ENCODE data around the gene GZMA.
"Not testable (repeated sequence)": the region's sequence is repeated elsewhere in the genome, so short reads cannot be mapped to it uniquely, and the experiment has no call there.

Gene GZMA

GRCh38 chr5:55066277-55066676, 36.2 kb upstream of the GZMA start:
- CTCF ChIA-PET, result interaction anchor here (1.5 kb wide), 1 partner anchor 9 kb away, joined by 6 read pairs; no protein-coding TSS in a partner anchor
- Histone ChIP-seq H3K27ac (ENCODE audit: insufficient read depth in 1 of 2, low read depth in 1 of 2, low read length in 2 of 2, poor library complexity in 1 of 2, severe bottlenecking in 2 of 2) (no peak overlapping the region), H3K27me3 (replicated peaks in 2 of 5; ENCODE audit: control insufficient read depth in 4 of 5, insufficient read depth in 5 of 5, low read length in 4 of 5) (no peaks in the 10 kb centered on the region), H3K4me3 (ENCODE audit: control insufficient read depth in 1 of 7, extremely low read depth in 1 of 7, insufficient read depth in 4 of 7, low read depth in 2 of 7, low read length in 6 of 7) (no peak overlapping the region), H3K9me3 (ENCODE audit: control extremely low read depth in 1 of 5, control insufficient read depth in 4 of 5, insufficient read depth in 2 of 5, low read depth in 1 of 5, low read length in 4 of 5) (peaks cover 0 to 6% (median 0%) of the 10 kb centered on the region in 5 experiments), H3K4me1 (ENCODE audit: control extremely low read depth in 1 of 4, control insufficient read depth in 4 of 4, insufficient read depth in 4 of 4, low read length in 3 of 4) (peaks cover 3 to 25% (median 18%) of the 10 kb centered on the region in 4 experiments), H3K36me3 (ENCODE audit: control insufficient read depth in 4 of 4, insufficient read depth in 4 of 4, low read length in 3 of 4) (no peaks in the 10 kb centered on the region)
- WGBS (ENCODE audit: insufficient coverage), result 100% methylated on average over 3 of the region's 3 CpGs
- POLR2A ChIA-PET, result no interaction called here
- DNase-seq, result no peak

GRCh38 chr5:55070968-55071367, 31.5 kb upstream of the GZMA start:
- no CpG with 5 or more reads among the region's 1 CpG for WGBS (ENCODE audit: insufficient coverage)
- Histone ChIP-seq H3K4me3 (ENCODE audit: control insufficient read depth in 1 of 7, extremely low read depth in 1 of 7, insufficient read depth in 4 of 7, low read depth in 2 of 7, low read length in 6 of 7) (no peak overlapping the region), H3K36me3 (ENCODE audit: control insufficient read depth in 4 of 4, insufficient read depth in 4 of 4, low read length in 3 of 4) (no peaks in the 10 kb centered on the region), H3K9me3 (ENCODE audit: control extremely low read depth in 1 of 5, control insufficient read depth in 4 of 5, insufficient read depth in 2 of 5, low read depth in 1 of 5, low read length in 4 of 5) (no peaks in the 10 kb centered on the region), H3K4me1 (ENCODE audit: control extremely low read depth in 1 of 4, control insufficient read depth in 4 of 4, insufficient read depth in 4 of 4, low read length in 3 of 4) (peaks cover 8 to 31% (median 19%) of the 10 kb centered on the region in 4 experiments), H3K27ac (ENCODE audit: insufficient read depth in 1 of 2, low read depth in 1 of 2, low read length in 2 of 2, poor library complexity in 1 of 2, severe bottlenecking in 2 of 2) (no peak overlapping the region), H3K27me3 (replicated peaks in 2 of 5; ENCODE audit: control insufficient read depth in 4 of 5, insufficient read depth in 5 of 5, low read length in 4 of 5) (no peaks in the 10 kb centered on the region)
- CTCF ChIA-PET, result interaction anchor here (0.6 to 2.5 kb wide), 2 partner anchors 79 to 127 kb away, joined by 3 to 7 read pairs; no protein-coding TSS in a partner anchor
- POLR2A ChIA-PET, result no interaction called here
- DNase-seq, result no peak

DNA sequence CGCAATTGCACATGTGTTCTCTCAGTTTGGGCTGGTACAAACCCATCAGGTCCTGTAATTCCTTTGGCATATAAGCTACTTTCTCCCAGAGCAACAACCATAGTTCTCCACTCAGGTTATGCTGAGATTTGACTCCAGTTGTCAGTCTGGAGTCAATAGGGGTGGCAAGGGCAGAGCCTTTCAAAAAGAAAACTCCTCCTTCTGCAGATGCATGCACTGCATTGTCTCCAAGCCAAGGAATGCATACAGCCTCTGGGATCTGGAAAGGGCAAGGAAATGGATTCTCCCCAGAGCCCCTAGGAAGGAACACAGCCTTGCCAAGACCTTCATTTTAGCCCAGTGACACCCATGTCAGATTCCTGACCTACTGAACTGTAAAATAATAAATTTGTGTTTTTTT, 31.0 kb upstream of the GZMA start:
- ChIA-PET POLR2A (no interaction called here), CTCF (interaction anchor here (0.6 kb wide), 1 partner anchor 79 kb away, joined by 3 read pairs; no protein-coding TSS in a partner anchor)
- WGBS (ENCODE audit: insufficient coverage), result 100% methylated on average over 1 of the region's 1 CpG
- Histone ChIP-seq H3K4me1 (ENCODE audit: control extremely low read depth in 1 of 4, control insufficient read depth in 4 of 4, insufficient read depth in 4 of 4, low read length in 3 of 4) (peaks cover 5 to 27% (median 17%) of the 10 kb centered on the region in 4 experiments), H3K36me3 (ENCODE audit: control insufficient read depth in 4 of 4, insufficient read depth in 4 of 4, low read length in 3 of 4) (no peaks in the 10 kb centered on the region), H3K4me3 (ENCODE audit: control insufficient read depth in 1 of 7, extremely low read depth in 1 of 7, insufficient read depth in 4 of 7, low read depth in 2 of 7, low read length in 6 of 7) (no peak overlapping the region), H3K27me3 (replicated peaks in 2 of 5; ENCODE audit: control insufficient read depth in 4 of 5, insufficient read depth in 5 of 5, low read length in 4 of 5) (no peaks in the 10 kb centered on the region), H3K9me3 (ENCODE audit: control extremely low read depth in 1 of 5, control insufficient read depth in 4 of 5, insufficient read depth in 2 of 5, low read depth in 1 of 5, low read length in 4 of 5) (no peaks in the 10 kb centered on the region), H3K27ac (ENCODE audit: insufficient read depth in 1 of 2, low read depth in 1 of 2, low read length in 2 of 2, poor library complexity in 1 of 2, severe bottlenecking in 2 of 2) (no peak overlapping the region)
- DNase-seq, result no peak

GRCh38 chr5:55072666-55073065, 29.8 kb upstream of the GZMA start:
- H3K27me3 ChIP-seq (replicated peaks in 2 of 5; ENCODE audit: control insufficient read depth in 4 of 5, insufficient read depth in 5 of 5, low read length in 4 of 5), result no peaks in the 10 kb centered on the region
- no peaks in the 10 kb centered on the region for H3K9me3 ChIP-seq (ENCODE audit: control extremely low read depth in 1 of 5, control insufficient read depth in 4 of 5, insufficient read depth in 2 of 5, low read depth in 1 of 5, low read length in 4 of 5)
- no CpG with 5 or more reads among the region's 2 CpGs for WGBS (ENCODE audit: insufficient coverage)
- CTCF ChIA-PET, result interaction anchor here (0.9 to 1.6 kb wide), 3 partner anchors 14 to 31 kb away, joined by 3 to 4 read pairs (median 3); no protein-coding TSS in a partner anchor
- POLR2A ChIA-PET, result no interaction called here
- H3K4me3 ChIP-seq (ENCODE audit: control insufficient read depth in 1 of 7, extremely low read depth in 1 of 7, insufficient read depth in 4 of 7, low read depth in 2 of 7, low read length in 6 of 7), result peak overlapping the region in 1 of 7 experiments; percentile 8
- H3K27ac ChIP-seq (ENCODE audit: insufficient read depth in 1 of 2, low read depth in 1 of 2, low read length in 2 of 2, poor library complexity in 1 of 2, severe bottlenecking in 2 of 2), result peak overlapping the region; percentile 2 to 55
- H3K36me3 ChIP-seq (ENCODE audit: control insufficient read depth in 4 of 4, insufficient read depth in 4 of 4, low read length in 3 of 4), result no peaks in the 10 kb centered on the region
- H3K4me1 ChIP-seq (ENCODE audit: control extremely low read depth in 1 of 4, control insufficient read depth in 4 of 4, insufficient read depth in 4 of 4, low read length in 3 of 4), result peaks cover 0 to 22% (median 14%) of the 10 kb centered on the region in 4 experiments
- peak; percentile 23 to 78 (median 63) for DNase-seq

GRCh38 chr5:55073211-55073610, 29.2 kb upstream of the GZMA start:
- no peaks in the 10 kb centered on the region for H3K9me3 ChIP-seq (ENCODE audit: control extremely low read depth in 1 of 5, control insufficient read depth in 4 of 5, insufficient read depth in 2 of 5, low read depth in 1 of 5, low read length in 4 of 5)
- WGBS (ENCODE audit: insufficient coverage), result 57% methylated on average over 1 of the region's 3 CpGs
- DNase-seq, result no peak
- H3K27ac ChIP-seq (ENCODE audit: insufficient read depth in 1 of 2, low read depth in 1 of 2, low read length in 2 of 2, poor library complexity in 1 of 2, severe bottlenecking in 2 of 2), result no peak overlapping the region
- H3K4me3 ChIP-seq (ENCODE audit: control insufficient read depth in 1 of 7, extremely low read depth in 1 of 7, insufficient read depth in 4 of 7, low read depth in 2 of 7, low read length in 6 of 7), result no peak overlapping the region
- H3K4me1 ChIP-seq (ENCODE audit: control extremely low read depth in 1 of 4, control insufficient read depth in 4 of 4, insufficient read depth in 4 of 4, low read length in 3 of 4), result peaks cover 0 to 22% (median 14%) of the 10 kb centered on the region in 4 experiments
- H3K27me3 ChIP-seq (replicated peaks in 2 of 5; ENCODE audit: control insufficient read depth in 4 of 5, insufficient read depth in 5 of 5, low read length in 4 of 5), result no peaks in the 10 kb centered on the region
- POLR2A ChIA-PET, result no interaction called here
- H3K36me3 ChIP-seq (ENCODE audit: control insufficient read depth in 4 of 4, insufficient read depth in 4 of 4, low read length in 3 of 4), result no peaks in the 10 kb centered on the region
- CTCF ChIA-PET, result interaction anchor here (0.9 to 1.6 kb wide), 3 partner anchors 15 to 30 kb away, joined by 3 to 4 read pairs (median 3); no protein-coding TSS in a partner anchor

DNA sequence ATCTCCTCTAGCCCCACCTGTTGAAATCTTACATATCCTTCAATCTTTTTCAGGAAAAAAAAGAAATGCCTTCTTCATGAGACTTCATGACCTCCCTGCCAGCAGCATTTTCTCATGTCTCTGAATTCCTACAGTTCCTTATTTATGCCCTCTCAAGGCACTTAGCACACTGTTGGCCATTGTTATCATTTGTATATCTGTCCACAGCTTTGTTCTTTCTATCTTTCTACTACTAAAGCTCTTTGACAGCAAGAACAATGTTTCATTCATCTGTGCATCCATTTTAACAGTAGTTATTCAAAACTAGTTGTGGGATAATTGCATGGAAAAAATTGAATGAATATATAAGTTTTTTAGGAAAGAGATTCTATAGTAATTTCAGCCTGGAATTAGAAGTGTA, 20.9 kb upstream of the GZMA start:
- H3K36me3 ChIP-seq (ENCODE audit: control insufficient read depth in 4 of 4, insufficient read depth in 4 of 4, low read length in 3 of 4), result no peaks in the 10 kb centered on the region
- H3K9me3 ChIP-seq (ENCODE audit: control extremely low read depth in 1 of 5, control insufficient read depth in 4 of 5, insufficient read depth in 2 of 5, low read depth in 1 of 5, low read length in 4 of 5), result peaks cover 0 to 9% (median 0%) of the 10 kb centered on the region in 5 experiments
- no peaks in the 10 kb centered on the region for H3K27me3 ChIP-seq (replicated peaks in 2 of 5; ENCODE audit: control insufficient read depth in 4 of 5, insufficient read depth in 5 of 5, low read length in 4 of 5)
- H3K4me1 ChIP-seq (ENCODE audit: control extremely low read depth in 1 of 4, control insufficient read depth in 4 of 4, insufficient read depth in 4 of 4, low read length in 3 of 4), result no peaks in the 10 kb centered on the region
- ChIA-PET POLR2A (no interaction called here), CTCF (interaction anchor here (1.1 kb wide), 1 partner anchor 10 kb away, joined by 4 read pairs; no protein-coding TSS in a partner anchor)
- no peak overlapping the region for H3K4me3 ChIP-seq (ENCODE audit: control insufficient read depth in 1 of 7, extremely low read depth in 1 of 7, insufficient read depth in 4 of 7, low read depth in 2 of 7, low read length in 6 of 7)
- no peak for DNase-seq
- no peak overlapping the region for H3K27ac ChIP-seq (ENCODE audit: insufficient read depth in 1 of 2, low read depth in 1 of 2, low read length in 2 of 2, poor library complexity in 1 of 2, severe bottlenecking in 2 of 2)

DNA sequence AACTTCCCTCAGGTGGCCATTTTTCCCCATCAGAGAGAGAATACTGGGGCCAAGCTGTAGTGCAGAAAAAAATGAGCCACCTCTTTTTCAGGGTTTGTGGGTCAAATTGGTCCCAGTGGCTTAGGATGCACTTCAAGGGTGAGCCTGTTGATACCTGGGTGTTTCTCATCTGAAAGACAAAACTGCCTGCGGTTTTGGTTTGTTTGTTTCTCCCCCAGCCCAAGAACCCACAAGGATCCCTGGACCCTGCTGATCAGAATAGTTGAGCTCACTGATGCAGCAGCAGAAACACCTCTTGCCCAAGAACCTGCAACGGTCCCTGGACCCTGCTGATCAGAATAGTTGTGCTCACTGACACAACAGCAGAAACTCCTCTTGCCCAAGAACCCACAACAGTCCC, 13.1 kb upstream of the GZMA start:
- H3K4me1 ChIP-seq (ENCODE audit: control extremely low read depth in 1 of 4, control insufficient read depth in 4 of 4, insufficient read depth in 4 of 4, low read length in 3 of 4), result peaks cover 0 to 11% (median 1%) of the 10 kb centered on the region in 4 experiments
- DNase-seq; CTCF ChIA-PET; H3K27ac ChIP-seq (ENCODE audit: insufficient read depth in 1 of 2, low read depth in 1 of 2, low read length in 2 of 2, poor library complexity in 1 of 2, severe bottlenecking in 2 of 2); H3K27me3 ChIP-seq (replicated peaks in 2 of 5; ENCODE audit: control insufficient read depth in 4 of 5, insufficient read depth in 5 of 5, low read length in 4 of 5); H3K36me3 ChIP-seq (ENCODE audit: control insufficient read depth in 4 of 4, insufficient read depth in 4 of 4, low read length in 3 of 4); H3K9me3 ChIP-seq (ENCODE audit: control extremely low read depth in 1 of 5, control insufficient read depth in 4 of 5, insufficient read depth in 2 of 5, low read depth in 1 of 5, low read length in 4 of 5); H3K4me3 ChIP-seq (ENCODE audit: control insufficient read depth in 1 of 7, extremely low read depth in 1 of 7, insufficient read depth in 4 of 7, low read depth in 2 of 7, low read length in 6 of 7); POLR2A ChIA-PET: not testable (repeated sequence)
- 88% methylated on average over 2 of the region's 2 CpGs for WGBS (ENCODE audit: insufficient coverage)
